Nephron (organoid): ENCODE measurements around the gene HADHA.

Experiments used
- H3K27ac Mint-ChIP-seq, 3 experiments: 2 replicates each; pipeline ENCODE4 v1.8.0; 2020; ENCODE audit warnings: mixed read lengths in 3 of 3, mild to moderate bottlenecking in 2 of 3, moderate library complexity in 1 of 3
- H3K27me3 Mint-ChIP-seq: 2 replicates; pipeline ENCODE4 v1.8.0; 2021; ENCODE audit warnings: low read depth, mild to moderate bottlenecking, moderate library complexity, mixed read lengths
- H3K36me3 Mint-ChIP-seq: 2 replicates; pipeline ENCODE4 v1.8.0; 2020; ENCODE audit warnings: low read depth, mixed read lengths
- H3K4me1 Mint-ChIP-seq: 2 replicates; pipeline ENCODE4 v1.8.0; 2020; ENCODE audit warnings: mixed read lengths
- H3K4me3 Mint-ChIP-seq, 3 experiments: 2 replicates each; pipeline ENCODE4 v1.8.0; 2020; ENCODE audit warnings: mild to moderate bottlenecking in 3 of 3, mixed read lengths in 3 of 3, moderate library complexity in 2 of 3
- H3K9me3 Mint-ChIP-seq: 2 replicates; pipeline ENCODE4 v1.8.0; 2020; ENCODE audit warnings: mixed read lengths
- CTCF ChIP-seq, 3 experiments: fragments of 200-600 bp; sonication (generic); IDR thresholded peaks; one replicate each; pipeline ENCODE4 v1.5.0; 2021; ENCODE audit warnings: antibody characterized with exemption in 3 of 3; ENCODE audit not compliant: unreplicated experiment in 3 of 3

The HADHA gene

GRCh38 chr2:26150243-26150642 lies 94.2 kb downstream of the HADHA start:
- Mint-ChIP-seq H3K4me1 (no peaks in the 10 kb centered on the region), H3K36me3 (no peaks in the 10 kb centered on the region)
- no peak for TF ChIP-seq CTCF (IDR thresholded peaks at IDR 0.05; ENCODE audit: unreplicated experiment in 3 of 3)

DNA sequence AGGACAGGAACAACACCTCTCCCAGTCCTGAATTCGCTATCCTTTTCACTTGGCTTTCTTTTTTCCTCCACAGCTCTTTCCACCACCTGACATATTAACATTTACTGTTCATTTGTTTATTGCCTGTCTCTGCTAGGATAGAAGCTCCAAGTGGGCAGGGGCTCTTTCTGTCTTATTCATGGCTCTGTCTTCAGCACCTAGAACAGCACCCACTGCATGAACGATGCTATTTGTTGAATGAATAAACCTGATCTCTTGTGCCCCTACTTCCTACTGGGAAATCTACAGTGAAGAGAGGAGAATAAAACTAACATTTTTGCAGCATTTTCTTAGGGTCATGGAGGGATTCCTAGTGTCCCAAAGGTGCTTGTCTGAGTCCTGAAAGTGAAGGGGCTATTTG lies 95.9 kb downstream of the HADHA start:
- Mint-ChIP-seq H3K4me1 (no peaks in the 10 kb centered on the region), H3K9me3 (no peaks in the 10 kb centered on the region), H3K36me3 (no peaks in the 10 kb centered on the region), H3K27me3 (peaks cover 11% of the 10 kb centered on the region), H3K4me3 (no peak overlapping the region), H3K27ac (no peak overlapping the region)
- TF ChIP-seq CTCF (IDR thresholded peaks at IDR 0.05; ENCODE audit: unreplicated experiment in 3 of 3) = no peak

More at GRCh38 chr2:26150243-26150642, 94.2 kb downstream of the HADHA start:
- Mint-ChIP-seq H3K9me3 (peaks cover 5% of the 10 kb centered on the region), H3K27ac (no peak overlapping the region), H3K4me3 (no peak overlapping the region), H3K27me3 (peaks cover 11% of the 10 kb centered on the region)

DNA sequence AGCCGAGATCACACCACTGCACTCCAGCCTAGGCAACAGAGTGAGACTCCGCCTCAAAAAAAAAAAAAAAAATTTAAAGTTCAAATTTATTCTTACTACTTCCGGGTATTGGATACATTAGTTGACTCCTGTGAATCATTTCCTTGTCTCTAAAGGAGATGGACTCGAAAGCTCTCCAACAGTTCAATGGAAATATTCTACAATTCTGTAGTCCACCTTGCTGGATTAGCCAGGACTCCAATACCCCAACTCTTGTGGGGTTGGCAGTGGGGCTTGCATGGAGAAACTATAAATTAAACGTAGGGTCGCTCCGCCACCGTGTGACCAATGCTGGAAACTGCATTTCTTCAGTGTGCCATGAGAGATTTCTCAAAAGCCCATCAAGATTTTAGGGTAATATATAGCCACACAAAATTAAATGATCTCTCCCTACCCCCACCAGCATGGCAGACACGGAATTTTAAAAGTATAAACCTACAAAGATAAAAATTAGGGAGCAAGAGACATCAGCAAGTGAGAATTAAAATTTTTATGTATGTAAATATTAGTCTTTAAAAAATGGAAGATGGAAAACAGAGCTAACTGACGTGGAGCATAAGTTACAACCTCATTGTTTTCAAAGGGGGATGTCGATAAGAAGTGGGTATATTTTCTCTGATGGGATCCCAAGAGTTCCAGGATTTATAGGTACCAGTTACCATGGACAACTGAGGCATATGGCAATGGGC lies 99.3 kb downstream of the HADHA start:
- Mint-ChIP-seq H3K4me1 (no peaks in the 10 kb centered on the region), H3K27me3 (peaks cover 11% of the 10 kb centered on the region), H3K4me3 (no peak overlapping the region), H3K36me3 (no peaks in the 10 kb centered on the region), H3K27ac (no peak overlapping the region), H3K9me3 (no peaks in the 10 kb centered on the region)
- peak; percentile 76 to 83 (median 79) for TF ChIP-seq CTCF (IDR thresholded peaks at IDR 0.05; ENCODE audit: unreplicated experiment in 3 of 3)

GRCh38 chr2:26144031-26144430 lies 100.4 kb downstream of the HADHA start:
- H3K27ac Mint-ChIP-seq = no peak overlapping the region
- peaks cover 11% of the 10 kb centered on the region for H3K27me3 Mint-ChIP-seq
- H3K4me1 Mint-ChIP-seq = no peaks in the 10 kb centered on the region
- no peak for TF ChIP-seq CTCF (IDR thresholded peaks at IDR 0.05; ENCODE audit: unreplicated experiment in 3 of 3)
- H3K4me3 Mint-ChIP-seq = no peak overlapping the region
- no peaks in the 10 kb centered on the region for H3K36me3 Mint-ChIP-seq
- no peaks in the 10 kb centered on the region for H3K9me3 Mint-ChIP-seq

DNA sequence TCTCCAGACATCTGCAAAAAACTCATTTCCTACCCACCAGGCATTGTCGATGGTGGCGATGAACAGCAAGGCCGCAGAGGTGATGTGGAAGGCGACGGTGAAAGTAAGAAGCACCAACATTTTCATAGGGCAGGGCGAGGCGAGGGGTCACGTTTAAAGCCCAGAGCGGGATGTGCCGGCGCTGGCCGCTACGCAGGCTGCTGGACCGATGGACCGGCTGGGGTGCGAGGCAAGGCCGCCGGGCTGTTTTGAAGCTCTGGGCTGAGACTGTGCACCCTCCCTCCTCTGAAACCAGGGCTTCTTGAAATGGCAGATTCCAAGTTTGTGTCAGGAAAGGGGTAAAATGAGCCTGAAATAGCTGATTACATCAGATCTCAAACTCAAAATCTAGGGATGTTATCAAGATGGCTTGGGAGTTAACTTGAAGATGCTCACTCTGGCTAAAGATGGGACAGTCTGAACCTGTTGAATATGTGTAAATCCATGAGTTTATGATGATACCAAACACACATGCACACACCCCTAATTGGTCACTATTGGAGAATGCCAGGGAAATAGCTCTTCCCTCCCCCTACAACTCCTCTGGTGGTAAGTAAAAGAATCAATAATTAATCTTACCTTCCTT lies 103.2 kb downstream of the HADHA start:
- no peak overlapping the region for H3K27ac Mint-ChIP-seq
- H3K4me1 Mint-ChIP-seq = no peaks in the 10 kb centered on the region
- no peaks in the 10 kb centered on the region for H3K9me3 Mint-ChIP-seq
- no peaks in the 10 kb centered on the region for H3K27me3 Mint-ChIP-seq
- TF ChIP-seq CTCF (IDR thresholded peaks at IDR 0.05; ENCODE audit: unreplicated experiment in 3 of 3) = no peak
- H3K4me3 Mint-ChIP-seq = no peak overlapping the region
- H3K36me3 Mint-ChIP-seq = peaks cover 8% of the 10 kb centered on the region
